HG03064 (cell line): ENCODE data around the gene CACNA1I.

ENCODE experiments used
- ATAC-seq: cut with Tn5 transposase; IDR thresholded peaks from one replicate; pipeline ENCODE4 v1.9.1; 2021; ENCODE audit warnings: low read depth; ENCODE audit not compliant: unreplicated experiment

CACNA1I gene

DNA sequence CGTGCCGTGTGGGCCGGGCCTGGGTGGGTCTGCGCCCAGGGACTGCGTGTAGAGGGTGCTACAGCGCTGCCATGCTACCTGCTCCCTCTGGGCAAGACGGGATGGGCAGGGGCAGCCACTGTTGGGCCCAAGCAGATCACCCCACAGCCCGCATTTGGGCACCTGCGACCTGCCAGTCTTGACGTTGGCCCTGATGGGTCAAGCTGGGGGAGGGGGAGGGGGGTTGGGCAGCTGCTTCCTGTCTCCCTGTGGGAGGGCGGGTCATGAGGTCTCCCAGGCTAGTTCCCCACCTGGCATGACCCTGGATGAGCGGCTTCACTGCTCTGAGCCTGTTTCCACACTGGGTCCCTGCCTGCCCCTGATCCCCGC, 35.2 kb upstream of the CACNA1I start:
- ATAC-seq = no peak

- ATAC-seq = no peak
These were observed 34.6 kb upstream of the CACNA1I start for GRCh38 chr22:39535831-39536449.

GRCh38 chr22:39536711-39537110, 33.8 kb upstream of the CACNA1I start:
- no peak for ATAC-seq

DNA sequence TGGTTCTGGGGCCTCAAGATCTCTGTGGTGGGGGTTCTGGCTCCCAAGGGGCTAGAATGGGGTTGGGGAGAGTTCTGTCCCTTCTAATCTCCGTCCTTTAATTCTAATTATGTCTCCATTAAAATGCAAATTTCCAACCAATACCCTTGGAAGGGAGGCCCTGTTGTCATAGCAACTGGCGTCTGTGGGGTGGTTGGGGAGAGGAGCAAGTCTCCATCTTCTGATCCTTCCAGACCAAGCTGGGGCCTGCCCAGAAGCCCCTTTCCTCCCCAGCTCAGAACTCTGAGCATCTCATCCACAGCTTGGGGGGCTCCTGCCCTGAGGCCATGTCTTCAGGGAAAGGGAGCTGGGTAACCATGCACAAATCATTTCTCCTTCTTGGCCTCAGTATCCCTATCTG, 32.6 kb upstream of the CACNA1I start:
- ATAC-seq = no peak

- ATAC-seq = no peak
These were observed 27.5 kb upstream of the CACNA1I start for GRCh38 chr22:39543095-39543494.

- ATAC-seq = no peak
These were observed 24.9 kb upstream of the CACNA1I start for GRCh38 chr22:39545386-39546365.

GRCh38 chr22:39546889-39547586, 23.5 kb upstream of the CACNA1I start:
- ATAC-seq = no peak

DNA sequence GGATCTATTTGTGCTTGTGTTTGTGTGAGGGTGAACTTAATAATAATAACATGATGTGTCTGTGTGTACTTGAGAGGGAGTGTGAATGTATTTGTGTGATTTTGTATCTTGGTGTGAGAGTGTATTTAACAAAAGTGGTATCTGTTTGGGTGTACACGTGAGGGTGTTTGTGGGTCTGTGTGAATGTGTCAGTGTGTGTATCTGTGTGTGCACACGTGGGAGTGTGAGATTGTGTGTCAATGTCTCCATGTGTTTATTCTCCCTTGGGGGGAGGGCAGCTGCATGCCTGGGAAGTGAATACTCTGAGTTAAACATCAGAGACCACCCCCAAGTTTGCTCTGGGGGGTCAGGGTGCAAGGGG, 23.0 kb upstream of the CACNA1I start:
- ATAC-seq = no peak

- no peak for ATAC-seq
These were observed 17.1 kb upstream of the CACNA1I start for GRCh38 chr22:39553429-39553828.

DNA sequence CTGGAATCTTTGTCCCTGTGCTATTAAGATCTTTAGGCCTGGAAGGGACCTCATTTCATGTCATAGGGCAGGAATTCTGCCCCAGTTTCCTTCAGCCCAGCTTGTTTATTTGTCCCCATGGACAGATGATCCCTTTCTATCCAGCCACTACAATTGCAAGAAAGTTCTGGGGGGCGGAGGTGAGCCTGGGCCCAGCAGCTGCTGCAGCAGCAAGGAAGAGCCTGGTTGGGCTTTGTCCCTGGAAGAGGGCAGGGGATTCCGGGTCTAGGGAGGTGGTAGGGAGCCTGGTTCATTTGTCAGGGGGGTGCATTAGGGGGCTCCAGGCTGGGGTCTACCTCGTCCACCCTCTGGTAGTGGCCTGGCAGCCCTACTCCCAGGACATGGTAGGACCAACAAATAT, 16.4 kb upstream of the CACNA1I start:
- ATAC-seq = no peak

DNA sequence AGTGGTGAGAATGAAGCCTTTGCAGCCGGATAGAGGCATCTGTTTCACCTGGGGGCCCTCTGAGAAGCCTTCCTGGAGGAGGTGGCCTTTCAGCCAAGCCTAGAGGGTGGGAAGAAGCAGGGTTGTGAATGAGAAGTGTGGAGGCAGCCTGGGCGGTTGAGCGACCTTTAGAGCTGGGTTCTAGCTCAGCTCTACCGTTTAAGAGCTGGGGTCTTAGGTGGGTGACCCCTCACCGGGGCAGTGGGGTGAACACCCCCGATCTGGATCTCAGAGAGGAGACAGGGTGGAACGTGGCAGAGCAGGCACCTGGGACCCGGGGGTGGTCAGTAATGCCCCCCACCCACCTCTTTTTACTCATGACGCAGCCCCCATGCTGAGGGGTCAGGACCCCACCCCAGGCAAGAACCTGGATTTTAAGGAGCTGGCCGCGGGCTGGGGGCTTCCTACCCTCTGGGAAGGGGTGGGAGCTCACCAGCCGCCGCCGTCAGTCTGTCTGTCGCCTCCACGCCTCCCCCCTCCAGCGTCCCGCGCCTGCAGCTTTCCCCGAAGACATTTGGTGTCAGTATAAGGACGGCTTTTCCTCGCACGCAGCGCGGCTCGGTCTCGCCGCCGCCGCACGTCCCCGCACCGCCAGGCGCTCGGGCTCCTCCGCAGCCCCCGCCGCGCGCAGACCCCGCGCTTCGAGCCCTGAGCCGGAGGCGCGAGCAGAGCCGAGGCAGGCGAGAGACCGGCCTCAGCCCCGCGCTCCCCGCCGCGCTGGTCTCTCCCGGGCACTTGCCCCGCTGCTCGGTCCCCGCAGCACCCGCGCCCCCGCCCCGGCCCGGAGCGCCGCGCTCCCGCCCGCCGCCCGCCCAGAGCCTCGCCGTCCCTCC, 13.3 kb upstream of the CACNA1I start:
- no peak for ATAC-seq

DNA sequence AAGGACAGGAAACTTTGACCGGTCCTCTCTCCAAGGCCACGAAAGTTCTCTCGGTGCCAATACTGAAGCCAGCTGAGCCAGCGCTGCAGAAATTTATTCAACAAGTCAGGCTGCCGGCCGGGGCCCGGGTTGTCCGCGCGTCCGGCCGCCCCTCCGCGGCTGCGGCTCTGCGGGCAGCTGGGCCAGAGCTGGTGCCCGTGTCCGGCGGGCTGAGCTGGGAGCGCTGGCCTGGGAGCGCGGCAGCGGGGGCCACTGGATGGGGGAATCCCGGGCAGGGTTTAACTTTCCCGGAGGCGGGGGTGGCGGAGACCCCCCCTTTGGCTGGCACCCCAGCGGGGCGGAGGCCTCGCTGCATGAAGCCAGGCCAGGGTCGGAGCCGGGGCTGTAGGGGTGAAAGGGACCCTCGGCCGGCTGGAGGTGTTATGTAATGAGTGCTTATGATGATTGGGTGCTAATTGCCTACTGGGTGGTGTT, 12.3 kb upstream of the CACNA1I start:
- ATAC-seq = no peak

DNA sequence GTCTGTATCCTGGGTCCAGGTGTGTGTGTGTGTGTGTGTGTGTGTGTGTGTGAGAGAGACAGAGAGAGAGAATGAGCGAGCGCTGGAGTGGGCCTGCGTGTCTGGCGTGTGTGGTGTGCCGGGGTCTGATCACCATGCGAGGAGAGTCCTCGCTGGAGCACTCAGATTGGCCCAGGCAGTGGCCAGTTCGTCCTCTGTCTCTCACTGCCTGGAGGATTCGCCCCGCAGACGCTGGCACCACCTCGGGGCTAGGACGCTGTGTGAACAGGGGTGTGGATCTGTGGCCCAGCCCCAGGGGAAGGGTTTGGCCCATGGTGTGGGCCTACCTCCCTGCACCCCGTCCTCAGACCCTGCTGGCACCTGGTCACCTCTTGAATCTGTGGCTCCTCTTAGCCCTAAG, 11.6 kb upstream of the CACNA1I start:
- ATAC-seq = no peak

GRCh38 chr22:39559456-39560105, 11.0 kb upstream of the CACNA1I start:
- ATAC-seq = no peak

DNA sequence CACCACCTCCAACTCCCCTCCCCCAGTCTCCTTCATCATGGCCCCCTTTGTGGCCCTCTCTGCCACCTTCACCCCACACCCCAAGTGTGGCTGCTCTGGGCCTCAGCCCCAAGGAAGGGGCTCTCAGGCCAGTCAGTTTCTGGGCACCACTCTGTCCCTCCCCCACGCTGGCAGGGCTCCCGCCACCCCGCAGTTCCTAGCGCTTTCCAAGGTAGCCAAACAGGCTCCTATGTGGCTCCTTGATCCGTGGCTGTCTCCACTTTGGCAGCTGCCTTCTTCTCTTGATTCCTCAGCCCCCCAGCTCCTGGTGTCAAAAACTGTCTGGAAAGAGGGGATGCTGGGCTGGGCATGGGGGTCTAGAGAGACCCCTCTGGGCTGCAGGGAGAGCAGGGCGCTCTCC, 10.4 kb upstream of the CACNA1I start:
- ATAC-seq = no peak

- no peak for ATAC-seq
These were observed 7.6 kb upstream of the CACNA1I start for GRCh38 chr22:39562839-39563489.

DNA sequence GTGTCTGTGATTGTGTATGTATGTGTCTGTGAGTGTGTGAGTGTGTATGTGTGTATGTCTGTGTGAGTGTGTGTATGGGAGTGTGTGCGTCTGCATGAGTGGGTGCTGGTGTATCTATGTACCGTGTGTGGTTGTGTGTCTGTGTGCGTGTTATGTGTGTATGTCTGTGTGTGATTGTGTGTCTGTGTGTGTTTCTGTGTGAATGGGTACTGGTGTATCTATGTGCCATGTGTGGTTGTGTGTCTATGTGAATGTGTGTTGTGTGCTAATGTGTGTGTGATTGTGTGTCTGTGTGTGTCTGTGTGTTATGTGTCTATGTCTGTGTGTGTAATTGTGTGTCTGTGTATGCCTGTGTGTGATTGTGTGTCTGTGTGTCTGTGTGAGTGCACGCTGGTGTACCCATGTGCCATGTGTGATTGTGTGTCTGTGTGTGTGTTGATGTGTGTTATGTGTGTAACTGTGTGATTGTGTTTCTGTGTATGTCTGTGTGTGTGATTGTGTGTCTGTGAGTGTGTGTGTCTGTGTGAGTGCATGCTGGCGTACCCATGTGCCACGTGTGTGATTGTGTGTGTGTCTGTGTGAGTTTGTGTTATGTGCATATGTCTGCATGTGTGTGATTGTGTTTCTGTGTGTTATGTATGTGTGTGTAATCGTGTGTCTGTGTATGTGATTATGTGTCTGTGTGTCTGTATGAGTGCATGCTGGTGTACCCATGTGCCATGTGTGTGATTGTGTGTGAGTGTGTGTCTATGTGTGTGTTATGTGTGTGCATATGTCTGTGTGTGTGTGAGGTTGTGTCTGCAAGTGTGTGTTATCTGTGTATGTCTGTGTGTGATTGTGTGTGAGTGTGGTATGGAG, 6.8 kb upstream of the CACNA1I start:
- ATAC-seq = no peak

DNA sequence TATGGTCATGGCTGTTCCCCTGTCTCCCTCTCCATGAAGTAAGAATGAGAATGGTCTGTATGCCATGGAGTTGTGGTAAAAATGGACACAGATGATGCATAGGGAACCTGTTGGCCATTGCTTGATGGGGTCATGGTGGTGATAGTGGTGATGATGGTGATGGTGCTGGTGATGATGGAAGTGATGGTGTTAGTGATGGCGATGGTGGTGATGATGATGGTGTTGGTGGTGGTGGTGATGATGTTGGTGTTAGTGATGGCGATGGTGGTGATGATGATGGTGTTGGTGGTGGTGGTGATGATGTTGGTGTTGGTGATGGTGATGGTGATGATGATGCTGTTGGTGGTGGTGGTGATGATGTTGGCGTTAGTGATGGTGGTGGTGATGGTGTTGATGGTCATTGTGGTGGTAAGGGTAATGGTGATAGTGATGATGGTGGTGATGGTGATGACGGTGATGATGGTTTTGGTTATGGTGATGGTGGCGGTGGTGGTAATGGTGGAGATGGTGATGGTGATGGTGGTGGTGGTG, 5.1 kb upstream of the CACNA1I start:
- ATAC-seq = no peak
